ENCODE data around the gene BANK1.

BANK1 gene

DNA sequence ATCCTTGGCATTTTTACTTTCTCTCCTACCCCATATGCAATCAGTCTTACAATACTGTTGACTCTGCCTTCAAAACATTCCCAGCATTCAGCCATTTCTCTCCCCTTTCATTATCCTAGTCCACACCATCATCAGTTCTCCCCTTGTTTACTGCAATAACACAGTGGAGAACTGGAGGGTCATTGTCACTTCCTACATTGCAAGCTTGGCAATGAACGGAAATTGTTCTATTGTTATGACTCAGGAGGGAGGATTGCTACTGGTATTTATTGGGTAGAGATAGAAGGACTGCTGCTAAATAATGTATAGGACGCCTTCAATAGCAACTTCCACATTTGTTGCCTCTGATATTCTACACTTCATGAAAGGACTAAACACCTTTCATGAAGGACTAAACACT is 231.8 kb downstream of the BANK1 start:
- no peak for DNase-seq (ENCODE audit: low read depth in 2 of 3, low spot score in 2 of 3)

- DNase-seq (ENCODE audit: low read depth in 2 of 3, low spot score in 2 of 3), result no peak
Observed at GRCh38 chr4:102027961-102028360, 237.4 kb downstream of the BANK1 start.

GRCh38 chr4:102031406-102031805 is 240.9 kb downstream of the BANK1 start:
- no peak for DNase-seq (ENCODE audit: low read depth in 2 of 3, low spot score in 2 of 3)

- no peak for DNase-seq (ENCODE audit: low read depth in 2 of 3, low spot score in 2 of 3)
Observed at GRCh38 chr4:102036016-102036415, 245.5 kb downstream of the BANK1 start.

DNA sequence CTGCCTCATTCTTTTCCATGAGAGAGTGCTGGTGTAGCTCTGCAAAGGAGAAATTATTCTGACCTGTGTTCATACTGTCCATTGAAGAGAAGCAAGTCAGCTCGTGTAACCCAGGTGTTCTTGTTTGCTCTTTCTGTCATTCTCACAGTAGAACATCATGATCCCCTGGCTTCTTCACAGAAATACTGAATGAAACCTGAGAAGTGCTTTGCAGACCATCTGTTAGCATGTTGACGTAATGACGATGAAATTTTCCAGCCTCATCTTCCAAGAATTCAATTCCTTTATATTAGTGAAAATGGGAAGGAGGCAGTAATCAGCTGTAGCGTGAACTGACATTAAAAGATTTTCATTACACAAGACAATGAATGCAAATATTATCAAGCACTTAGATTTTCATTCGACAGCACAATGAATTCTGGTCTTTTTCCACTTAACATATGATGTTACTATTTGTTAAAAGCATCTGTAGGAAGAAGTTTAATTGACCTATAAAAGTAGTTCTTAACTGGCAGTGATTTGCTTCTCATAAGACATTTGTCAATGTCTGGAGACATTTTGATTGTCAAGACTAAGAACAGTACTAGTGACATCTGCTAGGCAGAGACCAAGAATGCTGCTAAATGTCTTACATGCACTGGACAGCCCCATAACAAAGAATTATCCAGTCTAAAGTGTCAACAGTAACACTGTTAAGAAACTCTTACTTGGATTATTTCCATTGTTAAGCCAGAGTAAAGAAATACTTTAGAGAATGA is 246.3 kb downstream of the BANK1 start:
- no peak for DNase-seq (ENCODE audit: low read depth in 2 of 3, low spot score in 2 of 3)

DNA sequence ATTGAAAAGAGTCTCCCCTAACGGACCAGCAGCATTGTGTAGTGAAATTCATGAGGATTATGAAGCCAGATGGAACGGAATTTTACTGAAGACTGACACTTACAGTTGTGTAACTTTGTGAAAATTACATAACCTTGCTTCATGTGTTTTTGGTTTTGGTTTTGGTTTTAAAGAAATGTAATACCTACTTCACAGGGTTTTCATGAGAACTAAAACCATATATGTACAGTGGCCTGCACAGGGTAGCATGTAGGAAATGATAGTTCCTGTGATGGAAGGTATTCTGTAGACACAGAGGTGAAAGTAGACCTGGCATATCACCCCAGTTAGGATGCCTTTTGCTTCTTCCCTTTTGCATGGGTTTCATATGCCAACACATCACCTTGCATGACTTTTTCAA is 247.0 kb downstream of the BANK1 start:
- no peak for DNase-seq (ENCODE audit: low read depth in 2 of 3, low spot score in 2 of 3)

DNA sequence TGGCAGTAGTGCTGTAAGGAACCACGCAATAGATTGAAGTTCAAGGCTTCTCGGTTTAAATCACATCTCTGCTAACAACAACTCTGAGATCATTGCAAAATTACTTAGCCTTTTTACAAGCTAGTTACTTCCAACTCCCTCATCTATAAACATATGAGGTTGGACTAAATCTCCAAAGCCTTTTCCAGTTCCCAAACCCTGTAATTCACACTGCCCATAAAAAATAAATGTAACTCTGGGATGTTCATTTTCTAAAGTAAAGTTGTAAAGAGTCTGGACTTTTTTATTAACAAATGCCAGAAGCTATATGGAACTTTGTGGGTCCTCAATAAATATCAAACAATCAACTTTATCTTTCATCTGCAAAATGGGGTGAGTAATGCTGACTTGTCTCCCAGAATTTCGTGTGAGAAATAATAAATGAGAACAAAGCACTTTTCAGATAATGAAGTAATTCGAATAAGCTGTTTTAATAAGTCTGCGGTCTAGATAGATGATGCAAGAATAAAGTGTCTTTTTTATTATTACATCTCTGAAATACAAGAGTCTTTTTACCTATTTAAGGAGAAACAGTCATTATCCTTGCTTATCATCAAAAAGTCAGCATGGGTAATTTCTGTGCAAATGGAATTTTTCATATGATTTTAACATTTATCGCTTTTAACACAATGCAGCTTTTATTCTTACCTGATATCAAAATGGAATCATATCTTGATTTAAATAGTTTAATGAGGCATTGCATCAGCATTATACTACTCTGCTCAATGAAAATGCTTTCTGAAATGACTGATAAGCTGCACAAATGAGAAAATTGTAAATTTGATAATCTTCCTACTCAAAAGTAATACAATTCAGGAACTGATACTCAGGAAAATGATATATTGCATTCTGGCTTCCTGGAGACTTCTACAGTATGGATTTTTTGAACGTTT is 252.6 kb downstream of the BANK1 start:
- no peak for DNase-seq (ENCODE audit: low read depth in 2 of 3, low spot score in 2 of 3)

DNA sequence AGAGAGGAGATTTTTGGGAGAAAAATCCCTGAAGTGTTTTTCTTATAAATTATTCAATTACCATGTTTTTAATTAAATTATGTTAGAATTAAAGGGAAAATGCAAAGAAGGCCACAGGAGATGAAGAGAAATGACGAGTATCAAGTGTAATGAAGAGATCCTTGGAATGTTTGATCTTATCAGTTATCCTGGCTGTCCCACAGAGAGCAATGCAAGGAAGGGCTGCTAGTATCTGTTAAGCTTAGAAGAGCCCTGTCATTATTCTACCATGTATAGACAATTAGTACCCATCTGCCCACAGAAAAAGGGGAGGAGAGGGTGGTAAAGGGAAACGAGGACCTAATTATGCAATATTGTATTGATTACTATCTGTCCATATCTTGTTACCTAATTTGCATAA is 257.1 kb downstream of the BANK1 start:
- no peak for DNase-seq (ENCODE audit: low read depth in 2 of 3, low spot score in 2 of 3)

DNA sequence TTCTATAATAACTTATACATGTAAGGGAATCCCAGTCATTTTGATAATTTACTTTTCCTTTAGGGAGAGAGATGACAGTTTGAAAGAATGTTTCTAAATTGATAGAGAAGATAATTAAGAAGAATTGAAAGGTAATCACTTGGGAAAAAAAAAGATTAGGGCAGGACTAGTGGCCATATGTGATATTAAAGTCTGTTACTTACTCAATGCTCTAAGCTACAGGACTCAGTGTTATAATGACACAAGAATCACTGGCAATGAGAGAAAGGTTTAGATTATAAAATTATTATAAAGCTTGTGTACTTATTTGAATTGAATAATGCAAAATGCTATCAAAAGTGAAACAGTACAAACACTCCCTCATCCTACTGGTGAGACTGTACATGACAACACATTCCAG is 265.3 kb downstream of the BANK1 start:
- DNase-seq (ENCODE audit: low read depth in 2 of 3, low spot score in 2 of 3), result no peak

DNA sequence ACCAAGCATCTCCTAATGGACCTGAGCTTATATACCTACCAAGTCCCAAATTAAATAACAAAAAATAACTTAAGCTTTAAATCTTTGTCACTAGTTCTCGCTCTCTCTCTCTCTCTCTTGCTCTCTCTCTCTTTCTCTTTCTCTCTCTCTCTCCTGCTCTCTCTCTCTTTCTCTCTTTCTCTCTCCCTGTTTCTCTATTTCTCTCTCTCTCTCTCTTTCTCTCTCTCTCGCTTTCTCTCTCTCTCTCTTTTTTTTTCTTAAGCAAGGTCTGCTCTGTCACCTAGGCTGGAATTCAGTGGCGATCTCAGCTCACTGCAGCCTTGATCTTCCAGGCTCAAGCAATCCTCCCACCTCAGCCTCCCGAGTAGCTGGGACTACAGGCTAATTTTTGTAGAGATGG is 266.6 kb downstream of the BANK1 start:
- no peak for DNase-seq (ENCODE audit: low read depth in 2 of 3, low spot score in 2 of 3)

GRCh38 chr4:102061133-102061532 is 270.6 kb downstream of the BANK1 start:
- DNase-seq (ENCODE audit: low read depth in 2 of 3, low spot score in 2 of 3), result no peak

- DNase-seq (ENCODE audit: low read depth in 2 of 3, low spot score in 2 of 3), result no peak
Observed at GRCh38 chr4:102064747-102065442, 274.4 kb downstream of the BANK1 start.

DNA sequence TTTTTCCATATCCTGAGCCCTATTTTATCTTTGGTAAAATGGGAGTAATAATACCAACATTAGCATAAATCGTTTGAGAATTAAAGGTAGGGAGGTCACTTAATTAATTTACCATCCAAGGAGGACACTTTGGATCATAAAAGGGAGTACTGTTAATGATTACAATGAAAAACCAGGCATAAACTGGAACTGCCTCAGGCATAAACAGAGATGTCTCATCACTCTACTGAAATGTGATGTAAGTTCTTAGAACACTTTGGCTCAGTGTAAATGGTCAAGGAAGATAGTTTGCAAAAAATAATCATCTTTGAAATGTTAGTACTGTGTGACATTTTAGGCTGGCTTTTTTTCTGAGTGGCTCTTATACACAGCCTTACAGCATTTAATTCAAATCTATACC is 286.1 kb downstream of the BANK1 start:
- DNase-seq (ENCODE audit: low read depth in 2 of 3, low spot score in 2 of 3), result no peak

DNA sequence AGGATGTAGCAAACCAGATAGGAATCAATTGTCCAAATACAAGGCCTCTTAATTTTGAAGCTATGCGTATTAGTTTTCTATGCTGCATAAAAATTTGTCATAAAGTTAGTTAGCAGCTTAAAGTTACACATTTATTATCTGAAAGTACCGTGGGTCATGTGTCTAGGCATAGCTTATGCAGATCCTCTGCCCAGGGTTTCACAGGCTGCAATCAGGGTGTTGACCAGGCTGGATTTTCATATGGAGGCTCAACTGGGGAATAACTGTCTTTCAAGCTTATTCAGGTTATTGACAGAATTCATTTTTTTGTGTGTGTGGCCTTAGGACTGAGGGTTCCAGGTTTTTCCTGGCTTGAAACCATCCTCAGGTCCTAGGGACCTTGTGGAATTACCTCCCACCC is 289.7 kb downstream of the BANK1 start:
- no peak for DNase-seq (ENCODE audit: low read depth in 2 of 3, low spot score in 2 of 3)

- no peak for DNase-seq (ENCODE audit: low read depth in 2 of 3, low spot score in 2 of 3)
Observed at GRCh38 chr4:102089850-102090621, 299.5 kb downstream of the BANK1 start.

- no peak for DNase-seq (ENCODE audit: low read depth in 2 of 3, low spot score in 2 of 3)
Observed at GRCh38 chr4:102091656-102092055, 301.1 kb downstream of the BANK1 start.

DNA sequence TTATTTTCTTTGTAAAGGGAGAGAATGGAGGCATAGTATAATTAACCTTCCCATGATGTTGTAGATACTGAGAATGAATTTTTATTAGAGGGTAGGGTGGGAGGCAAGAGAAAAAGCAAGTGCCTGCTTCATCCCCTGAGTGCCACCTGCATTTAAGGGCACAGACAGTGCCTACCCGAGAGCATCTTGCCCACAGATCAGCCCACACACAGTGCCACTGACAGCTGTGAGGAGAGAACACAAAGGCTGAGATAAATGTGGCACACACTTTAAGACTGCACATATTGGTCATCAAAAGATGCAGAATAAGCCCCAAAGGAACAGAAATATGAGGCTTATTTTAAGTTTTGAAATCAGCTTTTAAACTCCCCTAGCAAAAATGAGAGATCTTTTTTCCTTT is 304.0 kb downstream of the BANK1 start:
- no peak for DNase-seq (ENCODE audit: low read depth in 2 of 3, low spot score in 2 of 3)

- no peak for DNase-seq (ENCODE audit: low read depth in 2 of 3, low spot score in 2 of 3)
Observed at GRCh38 chr4:102103368-102103767, 312.8 kb downstream of the BANK1 start.

DNA sequence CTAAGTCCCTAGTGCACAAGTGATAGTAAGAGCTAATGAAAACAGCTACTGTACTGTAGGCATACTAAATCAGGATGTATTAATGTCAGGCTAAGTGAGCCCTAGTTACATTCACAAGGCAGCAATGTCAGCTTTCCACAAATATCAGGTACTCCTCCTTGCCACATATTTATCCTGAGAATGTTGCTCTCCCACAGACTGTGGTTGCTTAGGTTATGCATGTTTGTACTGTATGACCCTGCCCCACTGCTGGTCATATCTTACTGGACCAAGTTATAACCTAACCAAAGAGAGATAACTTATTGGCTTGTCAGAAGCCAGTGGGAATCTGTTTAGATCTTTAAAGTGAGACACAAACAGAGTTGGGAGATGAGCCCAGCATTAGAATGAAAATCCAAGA is 313.7 kb downstream of the BANK1 start:
- no peak for DNase-seq (ENCODE audit: low read depth in 2 of 3, low spot score in 2 of 3)

- no peak for DNase-seq (ENCODE audit: low read depth in 2 of 3, low spot score in 2 of 3)
Observed at GRCh38 chr4:102105983-102106382, 315.5 kb downstream of the BANK1 start.

DNA sequence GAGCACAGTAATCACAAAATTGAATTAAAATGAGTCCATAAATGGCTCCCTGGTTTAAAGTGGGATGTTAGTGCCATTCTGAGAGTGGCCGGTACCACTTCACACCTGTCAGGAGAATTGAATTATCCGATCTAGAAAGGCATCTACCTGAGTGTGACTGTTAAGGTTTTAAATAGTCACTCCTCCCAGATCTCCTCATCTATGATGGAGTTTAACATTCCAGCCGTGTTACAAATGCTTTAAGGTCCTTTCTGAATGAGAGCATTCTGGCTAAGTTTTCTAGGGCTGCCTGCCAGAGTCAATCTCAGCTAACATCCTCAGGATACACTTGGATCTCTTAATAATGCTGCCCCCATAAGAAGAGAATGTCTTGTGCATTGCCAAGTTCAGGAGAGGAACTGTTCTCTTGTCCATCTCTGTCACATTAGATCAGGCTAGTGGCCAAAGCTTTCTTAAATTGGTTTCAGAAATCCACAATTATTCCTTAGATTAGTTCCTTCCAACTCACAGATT is 323.6 kb downstream of the BANK1 start:
- no peak for DNase-seq (ENCODE audit: low read depth in 2 of 3, low spot score in 2 of 3)
